ENCODE measurements around the gene MLLT3.

DNA sequence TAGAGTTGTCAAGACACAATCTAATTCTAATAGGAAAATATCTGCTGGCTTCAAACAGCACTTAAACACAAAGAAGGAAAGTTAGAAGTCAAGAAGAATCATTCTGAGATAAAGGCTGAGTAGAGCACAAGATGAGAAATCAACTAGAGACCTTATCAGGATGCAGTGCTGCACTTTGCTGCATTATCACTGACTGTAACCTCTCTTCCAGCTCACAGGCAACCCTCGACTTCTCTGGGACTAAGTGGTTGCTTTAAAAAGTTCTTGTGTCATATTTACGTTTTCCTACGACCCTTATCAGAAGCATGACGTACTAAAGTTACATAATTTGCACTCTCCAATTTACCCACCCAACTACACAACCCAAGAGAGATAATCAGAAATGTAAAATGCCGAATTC is 176.1 kb downstream of the MLLT3 start:
- TF ChIP-seq, protein P1, sequence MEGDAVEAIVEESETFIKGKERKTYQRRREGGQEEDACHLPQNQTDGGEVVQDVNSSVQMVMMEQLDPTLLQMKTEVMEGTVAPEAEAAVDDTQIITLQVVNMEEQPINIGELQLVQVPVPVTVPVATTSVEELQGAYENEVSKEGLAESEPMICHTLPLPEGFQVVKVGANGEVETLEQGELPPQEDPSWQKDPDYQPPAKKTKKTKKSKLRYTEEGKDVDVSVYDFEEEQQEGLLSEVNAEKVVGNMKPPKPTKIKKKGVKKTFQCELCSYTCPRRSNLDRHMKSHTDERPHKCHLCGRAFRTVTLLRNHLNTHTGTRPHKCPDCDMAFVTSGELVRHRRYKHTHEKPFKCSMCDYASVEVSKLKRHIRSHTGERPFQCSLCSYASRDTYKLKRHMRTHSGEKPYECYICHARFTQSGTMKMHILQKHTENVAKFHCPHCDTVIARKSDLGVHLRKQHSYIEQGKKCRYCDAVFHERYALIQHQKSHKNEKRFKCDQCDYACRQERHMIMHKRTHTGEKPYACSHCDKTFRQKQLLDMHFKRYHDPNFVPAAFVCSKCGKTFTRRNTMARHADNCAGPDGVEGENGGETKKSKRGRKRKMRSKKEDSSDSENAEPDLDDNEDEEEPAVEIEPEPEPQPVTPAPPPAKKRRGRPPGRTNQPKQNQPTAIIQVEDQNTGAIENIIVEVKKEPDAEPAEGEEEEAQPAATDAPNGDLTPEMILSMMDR (IDR thresholded peaks at IDR 0.05), result no peak
- no peak for TF ChIP-seq POLR2A (IDR thresholded peaks at IDR 0.05)

Data from right lobe of liver (tissue), 4 donors.